Astrocyte (in vitro differentiated cells and primary cell): ENCODE measurements around the gene FBXL19. TPM values are rescaled to one million over a fixed set of nuclear protein-coding genes. Genes with fewer than 3 reads are reported as not detected.

ENCODE experiments used
- DNase-seq: peaks from one replicate; pipeline ENCODE4 v3.0.0-alpha.2; 2010; ENCODE audit warnings: low read depth
- FAIRE-seq: peaks from 2 replicates; lab custom pipeline; 2011; peaks lifted over from hg19 to GRCh38; lab: Jason Lieb, UNC
- H2AFZ ChIP-seq: 2 replicates; pipeline ENCODE4 v1.6.0; 2012; ENCODE audit warnings: low read depth, low read length, inconsistent platforms
- H3K27ac ChIP-seq: 2 replicates; pipeline ENCODE4 v1.5.1; 2011; ENCODE audit warnings: low read depth, low read length, inconsistent platforms
- H3K27me3 ChIP-seq: 2 replicates; pipeline ENCODE4 v1.6.0; 2011; ENCODE audit warnings: low read length, inconsistent platforms; ENCODE audit not compliant: insufficient read depth
- H3K36me3 ChIP-seq: 2 replicates; pipeline ENCODE4 v1.5.1; 2011; ENCODE audit warnings: low read length, inconsistent platforms; ENCODE audit not compliant: insufficient read depth
- H3K4me1 ChIP-seq: 2 replicates; pipeline ENCODE4 v1.5.1; 2011; ENCODE audit warnings: low read length, inconsistent platforms; ENCODE audit not compliant: insufficient read depth
- H3K4me2 ChIP-seq: 2 replicates; pipeline ENCODE4 v1.6.0; 2012; ENCODE audit warnings: low read length, inconsistent platforms
- H3K4me3 ChIP-seq: 2 replicates; pipeline ENCODE4 v1.5.1; 2011; ENCODE audit warnings: low read depth, mild to moderate bottlenecking, low read length, inconsistent platforms; ENCODE audit not compliant: insufficient read depth
- H3K79me2 ChIP-seq: 2 replicates; pipeline ENCODE4 v1.6.0; 2012; ENCODE audit warnings: mild to moderate bottlenecking, low read length, inconsistent platforms; ENCODE audit not compliant: insufficient read depth
- H3K9ac ChIP-seq: 2 replicates; pipeline ENCODE4 v1.6.0; 2012; ENCODE audit warnings: mild to moderate bottlenecking, low read length, inconsistent platforms
- H3K9me3 ChIP-seq: 2 replicates; pipeline ENCODE4 v1.5.1; 2012; ENCODE audit warnings: low read depth, mild to moderate bottlenecking, low read length, inconsistent platforms; ENCODE audit not compliant: insufficient read depth
- H4K20me1 ChIP-seq: 2 replicates; pipeline ENCODE4 v1.6.0; 2012; ENCODE audit warnings: low read length, inconsistent platforms; ENCODE audit not compliant: insufficient read depth
- H3K27ac Mint-ChIP-seq: one replicate; pipeline ENCODE4 v1.8.0; 2021; ENCODE audit warnings: mild to moderate bottlenecking, mixed read lengths; ENCODE audit not compliant: unreplicated experiment
- H3K27me3 Mint-ChIP-seq: one replicate; pipeline ENCODE4 v1.8.0; 2021; ENCODE audit warnings: low read depth, mixed read lengths; ENCODE audit not compliant: unreplicated experiment
- H3K36me3 Mint-ChIP-seq: one replicate; pipeline ENCODE4 v1.8.0; 2021; ENCODE audit warnings: low read depth, mixed read lengths; ENCODE audit not compliant: unreplicated experiment
- H3K4me1 Mint-ChIP-seq: one replicate; pipeline ENCODE4 v1.8.0; 2021; ENCODE audit warnings: low read depth, mixed read lengths; ENCODE audit not compliant: unreplicated experiment
- H3K4me3 Mint-ChIP-seq: one replicate; pipeline ENCODE4 v1.8.0; 2021; ENCODE audit warnings: mild to moderate bottlenecking, moderate library complexity, mixed read lengths; ENCODE audit not compliant: unreplicated experiment
- H3K9me3 Mint-ChIP-seq: one replicate; pipeline ENCODE4 v1.8.0; 2021; ENCODE audit warnings: mild to moderate bottlenecking, mixed read lengths; ENCODE audit not compliant: unreplicated experiment
- CTCF ChIP-seq: IDR thresholded peaks from 2 replicates; pipeline ENCODE4 v1.5.1; 2011; ENCODE audit warnings: low read depth, mild to moderate bottlenecking, inconsistent platforms, low read length, moderate library complexity; ENCODE audit not compliant: insufficient read depth
- EZH2 ChIP-seq: IDR thresholded peaks from 2 replicates; pipeline ENCODE4 v1.6.1; 2012; ENCODE audit warnings: mild to moderate bottlenecking, low read length, inconsistent platforms; ENCODE audit not compliant: insufficient read depth
- total RNA-seq: library from RNA; stranded (reverse); gene quantifications from 2 replicates; pipeline ENCODE4 v1.2.1, GENCODE V29; 2021

The FBXL19 gene
- total RNA-seq, 1 donor from 2014 or later, result 42.5 TPM

- H3K9me3 Mint-ChIP-seq, result no peaks in the 10 kb centered on the region
- no peaks in the 10 kb centered on the region for H3K79me2 ChIP-seq
- DNase-seq (no peak), FAIRE-seq (no peak)
- H3K9me3 ChIP-seq, result no peaks in the 10 kb centered on the region
- no peak overlapping the region for H3K9ac ChIP-seq
- no peak overlapping the region for H3K4me3 Mint-ChIP-seq
- H3K4me3 ChIP-seq, result no peak overlapping the region
- no peaks in the 10 kb centered on the region for H3K27me3 Mint-ChIP-seq
- H2AFZ ChIP-seq, result no peak overlapping the region
- peaks cover 27% of the 10 kb centered on the region for H3K4me1 ChIP-seq
- H3K36me3 ChIP-seq, result no peaks in the 10 kb centered on the region
- no peaks in the 10 kb centered on the region for H4K20me1 ChIP-seq
- H3K27ac ChIP-seq, result no peak overlapping the region
- H3K4me1 Mint-ChIP-seq, result peaks cover 10% of the 10 kb centered on the region
- no peak overlapping the region for H3K4me2 ChIP-seq
- no peak for TF ChIP-seq EZH2
- no peak for TF ChIP-seq CTCF
- no peak overlapping the region for H3K27ac Mint-ChIP-seq
- no peaks in the 10 kb centered on the region for H3K36me3 Mint-ChIP-seq
- no peaks in the 10 kb centered on the region for H3K27me3 ChIP-seq
Measured at GRCh38 chr16:30899794-30900193, 23.6 kb upstream of the FBXL19 start.

DNA sequence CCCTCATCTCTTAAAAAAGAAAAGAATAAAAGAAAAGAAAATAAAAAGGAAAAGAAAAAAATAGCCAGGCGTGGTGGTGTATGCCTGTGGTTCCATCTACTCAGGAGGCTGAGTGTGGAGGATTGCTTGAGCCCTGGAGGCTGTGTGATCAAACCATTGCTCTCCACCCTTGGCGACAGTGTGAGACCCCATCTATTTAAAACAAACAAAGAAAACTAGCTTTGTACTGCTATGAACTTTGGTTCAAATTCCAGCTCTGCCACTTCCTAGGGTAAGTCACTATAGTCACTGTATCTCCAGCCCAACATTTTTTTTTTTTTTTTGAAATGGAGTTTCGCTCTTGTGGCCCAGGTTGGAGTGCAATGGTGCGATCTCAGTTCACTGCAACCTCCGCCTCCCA is 22.8 kb upstream of the FBXL19 start:
- H3K9me3 ChIP-seq, result no peaks in the 10 kb centered on the region
- no peak overlapping the region for H3K4me3 ChIP-seq
- no peak overlapping the region for H3K9ac ChIP-seq
- Mint-ChIP-seq H3K27ac (no peak overlapping the region), H3K27me3 (no peaks in the 10 kb centered on the region), H3K36me3 (no peaks in the 10 kb centered on the region), H3K9me3 (no peaks in the 10 kb centered on the region), H3K4me1 (peaks cover 3% of the 10 kb centered on the region), H3K4me3 (peak overlapping the region; percentile 34)
- FAIRE-seq (no peak), DNase-seq (no peak)
- peaks cover 23% of the 10 kb centered on the region for H3K4me1 ChIP-seq
- no peaks in the 10 kb centered on the region for H3K79me2 ChIP-seq
- H3K36me3 ChIP-seq, result no peaks in the 10 kb centered on the region
- H3K4me2 ChIP-seq, result no peak overlapping the region
- no peaks in the 10 kb centered on the region for H3K27me3 ChIP-seq
- no peak overlapping the region for H3K27ac ChIP-seq
- no peak overlapping the region for H2AFZ ChIP-seq
- TF ChIP-seq CTCF (no peak), EZH2 (no peak)
- no peaks in the 10 kb centered on the region for H4K20me1 ChIP-seq

DNA sequence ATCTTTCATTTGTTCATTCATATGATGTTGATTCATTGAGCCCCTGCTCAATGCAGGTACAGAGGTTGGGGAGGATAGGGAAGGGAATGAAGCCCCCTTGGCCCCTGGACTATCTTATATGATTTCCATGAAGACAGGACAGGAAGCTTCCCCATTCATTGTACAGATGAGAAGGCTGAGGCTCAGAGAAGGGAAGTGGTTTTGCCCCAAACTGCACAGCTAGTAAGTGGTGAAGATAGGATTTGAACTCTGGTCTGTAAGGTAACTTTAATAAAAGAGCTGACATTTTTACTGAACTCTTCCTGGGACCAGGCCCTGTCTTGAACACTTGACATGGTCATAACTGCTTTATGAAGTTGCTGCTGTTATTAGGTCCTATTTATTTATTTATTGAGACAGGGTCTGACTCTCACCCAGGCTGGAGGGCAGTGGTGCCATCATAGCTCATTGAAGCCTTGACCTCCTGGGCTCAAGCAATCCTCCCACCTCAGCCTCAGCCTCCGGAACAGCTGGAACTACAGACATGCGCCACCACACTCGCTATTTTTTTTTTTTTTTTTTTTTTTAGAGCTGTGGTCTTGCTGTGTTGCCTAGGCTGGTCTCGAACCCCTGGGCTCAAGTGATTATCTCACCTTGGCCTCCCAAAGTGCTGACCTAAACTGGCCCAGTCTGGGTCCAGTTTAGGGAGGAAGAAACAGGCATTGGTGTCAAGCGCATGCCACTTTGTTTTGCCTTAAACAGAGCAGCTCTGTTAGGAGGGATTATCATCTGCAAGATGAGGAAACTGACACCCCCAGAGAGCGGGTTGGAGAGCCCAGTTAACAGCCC is 22.0 kb upstream of the FBXL19 start:
- no peaks in the 10 kb centered on the region for H3K9me3 Mint-ChIP-seq
- peak overlapping the region; percentile 64 for H3K4me3 Mint-ChIP-seq
- Histone ChIP-seq H3K27ac (peak overlapping the region; percentile 12), H4K20me1 (no peaks in the 10 kb centered on the region), H2AFZ (peak overlapping the region; percentile 83), H3K9me3 (no peaks in the 10 kb centered on the region), H3K27me3 (no peaks in the 10 kb centered on the region), H3K4me3 (peak overlapping the region; percentile 37), H3K9ac (peak overlapping the region; percentile 84), H3K4me2 (peak overlapping the region; percentile 86), H3K4me1 (peaks cover 17% of the 10 kb centered on the region), H3K36me3 (no peaks in the 10 kb centered on the region), H3K79me2 (no peaks in the 10 kb centered on the region)
- FAIRE-seq (no peak), DNase-seq (no peak)
- no peak overlapping the region for H3K27ac Mint-ChIP-seq
- no peaks in the 10 kb centered on the region for H3K27me3 Mint-ChIP-seq
- H3K36me3 Mint-ChIP-seq, result no peaks in the 10 kb centered on the region
- TF ChIP-seq EZH2, result no peak
- no peak for TF ChIP-seq CTCF
- peaks cover 2% of the 10 kb centered on the region for H3K4me1 Mint-ChIP-seq
